Fibroblast of lung (primary cell): ENCODE data around the gene USP19. TPM values are rescaled to one million over a fixed set of nuclear protein-coding genes. Genes with fewer than 3 reads are reported as not detected.
A peak's percentile ranks its signal among the peaks of the same experiment; 100 is the strongest.

ENCODE experiments used
- DNase-seq, 2 donors: peaks; one replicate each; pipeline versions ENCODE4 v3.0.0 to v3.0.0-alpha.2; 2010; ENCODE audit warnings: low read depth in 2 of 2
- H2AFZ ChIP-seq: 2 replicates; pipeline ENCODE4 v1.5.1; 2012; ENCODE audit warnings: low read length, control low read depth, inconsistent platforms
- H3K27ac ChIP-seq: 2 replicates; pipeline ENCODE4 v1.5.1; 2011; ENCODE audit warnings: low read length, control low read depth; ENCODE audit not compliant: insufficient read depth
- H3K27me3 ChIP-seq: 2 replicates; pipeline ENCODE4 v1.5.1; 2011; ENCODE audit warnings: mild to moderate bottlenecking, low read length; ENCODE audit not compliant: control insufficient read depth, insufficient read depth
- H3K36me3 ChIP-seq: 2 replicates; pipeline ENCODE4 v1.5.1; 2011; ENCODE audit warnings: low read length; ENCODE audit not compliant: control insufficient read depth, insufficient read depth
- H3K4me1 ChIP-seq: 2 replicates; pipeline ENCODE4 v1.5.1; 2011; ENCODE audit warnings: low read length; ENCODE audit not compliant: control insufficient read depth, insufficient read depth; ENCODE audit errors: extremely low read depth
- H3K4me2 ChIP-seq: 2 replicates; pipeline ENCODE4 v1.5.1; 2011; ENCODE audit warnings: low read length, control low read depth; ENCODE audit not compliant: insufficient read depth; ENCODE audit errors: extremely low read depth
- H3K4me3 ChIP-seq, 4 experiments: fragments of 200-600 bp in 1 of 4; sonication (generic) in 1 of 4; replicated peaks in 1 of 4; 2 replicates each; pipeline ENCODE4 v1.5.1; 2011 to 2016; ENCODE audit warnings: low read length in 4 of 4, low read depth in 3 of 4, mild to moderate bottlenecking in 3 of 4, control low read depth in 2 of 4, inconsistent platforms in 1 of 4, mixed read lengths in 1 of 4; ENCODE audit not compliant: insufficient read depth in 1 of 4; ENCODE audit errors: control extremely low read depth in 1 of 4
- H3K79me2 ChIP-seq: 2 replicates; pipeline ENCODE4 v1.5.1; 2012; ENCODE audit warnings: mild to moderate bottlenecking, low read length, inconsistent platforms; ENCODE audit not compliant: control insufficient read depth, insufficient read depth
- H3K9ac ChIP-seq: 2 replicates; pipeline ENCODE4 v1.5.1; 2011; ENCODE audit warnings: mild to moderate bottlenecking, low read length, control low read depth; ENCODE audit not compliant: insufficient read depth
- H3K9me3 ChIP-seq: 2 replicates; pipeline ENCODE4 v1.5.1; 2012; ENCODE audit warnings: low read depth, low read length; ENCODE audit not compliant: control insufficient read depth, insufficient read depth
- H4K20me1 ChIP-seq: 2 replicates; pipeline ENCODE4 v1.5.1; 2011; ENCODE audit warnings: low read length; ENCODE audit not compliant: control insufficient read depth, insufficient read depth; ENCODE audit errors: extremely low read depth
- CTCF ChIP-seq, 2 donors: IDR thresholded peaks in 1 of 2; conservative IDR thresholded peaks in 1 of 2; 1 replicate in 1 of 2; 2 replicates in 1 of 2; pipeline ENCODE4 v1.5.1; 2011 to 2012; ENCODE audit warnings: low read length in 2 of 2, control low read depth in 1 of 2, inconsistent platforms in 1 of 2, low read depth in 1 of 2, mild to moderate bottlenecking in 1 of 2
- EZH2 ChIP-seq: IDR thresholded peaks from 2 replicates; pipeline ENCODE4 v1.5.1; 2012; ENCODE audit warnings: low read length, control low read depth, mild to moderate bottlenecking; ENCODE audit errors: missing control alignments
- polyA plus RNA-seq, 2 donors: library from polyadenylated mRNA; depleted of rRNA in 1 of 2; stranded (reverse) in 1 of 2; unstranded in 1 of 2; fragments of >200 nt; gene quantifications; 2 replicates each; pipeline ENCODE4 v1.2.1, GENCODE V29; 2011 to 2012; ENCODE audit warnings: missing spikeins in 1 of 2
- total RNA-seq: library from RNA; depleted of rRNA; stranded (reverse); fragments of >200 nt; gene quantifications from 2 replicates; pipeline ENCODE4 v1.2.1, GENCODE V29; 2014

Gene USP19
- total and polyA plus RNA-seq, 2 donors (not counting 1 experiment from before 2014, with no cell fraction given) = 23.3 to 53.8 TPM

- H3K4me2 ChIP-seq = no peak overlapping the region
Observed at GRCh38 chr3:49121132-49121736, 611 bp upstream of the USP19 start.

GRCh38 chr3:49120096-49120437, 556 bp downstream of the USP19 start:
- H3K79me2 ChIP-seq = peaks cover 16% of the 10 kb centered on the region
- peaks cover 54% of the 10 kb centered on the region for H3K36me3 ChIP-seq
- H3K9me3 ChIP-seq = no peaks in the 10 kb centered on the region

More at GRCh38 chr3:49121132-49121736, 611 bp upstream of the USP19 start:
- TF ChIP-seq EZH2 (no peak), CTCF (conservative IDR thresholded peaks at IDR 0.05 in 1 of 2, IDR thresholded peaks at IDR 0.05 in 1 of 2; ENCODE audit: low read depth in 1 of 2, low read length in 2 of 2) (no peak)
- Histone ChIP-seq H3K36me3 (peaks cover 50% of the 10 kb centered on the region), H3K4me1 (peaks cover 9% of the 10 kb centered on the region), H3K9me3 (no peaks in the 10 kb centered on the region), H3K4me3 (peak overlapping the region in 2 of 4 experiments; percentile 18 to 90), H3K27me3 (no peaks in the 10 kb centered on the region), H4K20me1 (no peaks in the 10 kb centered on the region), H3K9ac (no peak overlapping the region), H3K79me2 (peaks cover 16% of the 10 kb centered on the region), H2AFZ (no peak overlapping the region), H3K27ac (no peak overlapping the region)
- DNase-seq = no peak

GRCh38 chr3:49119439-49119838, 1.2 kb downstream of the USP19 start:
- H3K79me2 ChIP-seq = peaks cover 16% of the 10 kb centered on the region
- TF ChIP-seq EZH2 = no peak
- no peak for TF ChIP-seq CTCF (conservative IDR thresholded peaks at IDR 0.05 in 1 of 2, IDR thresholded peaks at IDR 0.05 in 1 of 2; ENCODE audit: low read depth in 1 of 2, low read length in 2 of 2)
- H3K27ac ChIP-seq = peak overlapping the region; percentile 85
- peak in 1 of 2 donors; percentile 33 for DNase-seq
- H3K9ac ChIP-seq = no peak overlapping the region
- peaks cover 9% of the 10 kb centered on the region for H3K4me1 ChIP-seq
- peak overlapping the region; percentile 51 to 95 (median 76) for H3K4me3 ChIP-seq
- no peaks in the 10 kb centered on the region for H3K27me3 ChIP-seq
- H3K4me2 ChIP-seq = peak overlapping the region; percentile 98
- no peaks in the 10 kb centered on the region for H4K20me1 ChIP-seq
- peaks cover 53% of the 10 kb centered on the region for H3K36me3 ChIP-seq
- no peak overlapping the region for H2AFZ ChIP-seq
- no peaks in the 10 kb centered on the region for H3K9me3 ChIP-seq

More at GRCh38 chr3:49120096-49120437, 556 bp downstream of the USP19 start:
- H3K4me1 ChIP-seq = peaks cover 9% of the 10 kb centered on the region
- DNase-seq = peak in 1 of 2 donors; percentile 16
- TF ChIP-seq CTCF (conservative IDR thresholded peaks at IDR 0.05 in 1 of 2, IDR thresholded peaks at IDR 0.05 in 1 of 2; ENCODE audit: low read depth in 1 of 2, low read length in 2 of 2) (no peak), EZH2 (no peak)
- H4K20me1 ChIP-seq = no peaks in the 10 kb centered on the region
- peak overlapping the region; percentile 85 for H3K27ac ChIP-seq
- no peak overlapping the region for H2AFZ ChIP-seq
- H3K9ac ChIP-seq = peak overlapping the region; percentile 74
- peak overlapping the region; percentile 51 to 95 (median 76) for H3K4me3 ChIP-seq
- H3K27me3 ChIP-seq = no peaks in the 10 kb centered on the region
- H3K4me2 ChIP-seq = peak overlapping the region; percentile 98
